WTC11 (cell line): ENCODE results near the gene ARHGAP28. TPM values are rescaled to one million over a fixed set of nuclear protein-coding genes. Genes with fewer than 3 reads are reported as not detected.

Experiments used
- ATAC-seq: fragments of 200-7000 bp; cut with Tn5 transposase; 2 replicates; pipeline ENCODE4 v1.10.0; 2021; ENCODE audit warnings: mild to moderate bottlenecking, moderate library complexity
- CTCF ChIA-PET: fragments of 300-600 bp; sonication (Branson Sonifier 250); formaldehyde crosslinking; loops from one replicate; lab custom pipeline; 2021; ENCODE audit warnings: antibody characterized with exemption; lab: Charles Lee
- POLR2A ChIA-PET: fragments of 350-600 bp; sonication (Branson Sonifier 250); formaldehyde crosslinking; loops from one replicate; lab custom pipeline; 2021; ENCODE audit warnings: antibody characterized with exemption; lab: Charles Lee
- DNase-seq: peaks from one replicate; pipeline ENCODE4 v3.0.0; 2021; ENCODE audit warnings: low spot score
- H3K27ac Mint-ChIP-seq: 2 replicates; pipeline ENCODE4 v1.8.0; 2021; ENCODE audit warnings: mixed read lengths
- H3K27me3 Mint-ChIP-seq: 2 replicates; pipeline ENCODE4 v1.8.0; 2021; ENCODE audit warnings: low read depth, mild to moderate bottlenecking, moderate library complexity, mixed read lengths
- H3K36me3 Mint-ChIP-seq: 2 replicates; pipeline ENCODE4 v1.8.0; 2021; ENCODE audit warnings: mixed read lengths
- H3K4me1 Mint-ChIP-seq: 2 replicates; pipeline ENCODE4 v1.8.0; 2022; ENCODE audit warnings: mixed read lengths
- H3K4me3 Mint-ChIP-seq: 2 replicates; pipeline ENCODE4 v1.8.0; 2021; ENCODE audit warnings: mild to moderate bottlenecking, moderate library complexity, mixed read lengths
- H3K9me3 Mint-ChIP-seq: 2 replicates; pipeline ENCODE4 v1.8.0; 2021; ENCODE audit warnings: mixed read lengths
- CREB1 ChIP-seq: sonication (generic); formaldehyde crosslinking; IDR thresholded peaks from 2 replicates; pipeline ENCODE4 v1.8.0; 2023; ENCODE audit warnings: mild to moderate bottlenecking, missing genetic modification reagents
- E2F1 ChIP-seq: sonication (generic); formaldehyde crosslinking; IDR thresholded peaks from 2 replicates; pipeline ENCODE4 v1.8.0; 2022; ENCODE audit warnings: mild to moderate bottlenecking, missing genetic modification reagents
- EMX1 ChIP-seq: fragments of 250-450 bp; sonication (Bioruptor Pico); IDR thresholded peaks from 2 replicates; pipeline ENCODE4 v1.8.0; 2021; ENCODE audit warnings: mild to moderate bottlenecking
- ESRRA ChIP-seq: sonication (generic); formaldehyde crosslinking; IDR thresholded peaks from 2 replicates; pipeline ENCODE4 v1.8.1; 2022; ENCODE audit warnings: mild to moderate bottlenecking, missing genetic modification reagents, borderline replicate concordance
- FOXJ3 ChIP-seq: sonication (generic); formaldehyde crosslinking; IDR thresholded peaks from 2 replicates; pipeline ENCODE4 v1.9.0; 2021; ENCODE audit warnings: missing genetic modification reagents, mild to moderate bottlenecking, borderline replicate concordance
- IRF1 ChIP-seq: sonication (generic); formaldehyde crosslinking; IDR thresholded peaks from 2 replicates; pipeline ENCODE4 v1.8.0; 2023; ENCODE audit warnings: missing genetic modification reagents
- IRF2 ChIP-seq: sonication (generic); formaldehyde crosslinking; IDR thresholded peaks from 2 replicates; pipeline ENCODE4 v1.8.0; 2022; ENCODE audit warnings: low read depth, missing genetic modification reagents, borderline replicate concordance
- JUN ChIP-seq: sonication (generic); formaldehyde crosslinking; IDR thresholded peaks from 2 replicates; pipeline ENCODE4 v1.8.0; 2023; ENCODE audit warnings: mild to moderate bottlenecking, missing genetic modification reagents
- MLX ChIP-seq: sonication (generic); formaldehyde crosslinking; IDR thresholded peaks from 2 replicates; pipeline ENCODE4 v1.8.1; 2023; ENCODE audit warnings: mild to moderate bottlenecking, missing genetic modification reagents, moderate library complexity
- NR2C2 ChIP-seq: sonication (generic); formaldehyde crosslinking; IDR thresholded peaks from 2 replicates; pipeline ENCODE4 v1.8.0; 2022; ENCODE audit warnings: mild to moderate bottlenecking, missing genetic modification reagents
- NR3C1 ChIP-seq: sonication (generic); formaldehyde crosslinking; conservative IDR thresholded peaks from 2 replicates; pipeline ENCODE4 v1.8.1; 2023; ENCODE audit warnings: low read depth, mild to moderate bottlenecking, missing genetic modification reagents
- PREB ChIP-seq: sonication (generic); formaldehyde crosslinking; IDR thresholded peaks from 2 replicates; pipeline ENCODE4 v1.8.1; 2022; ENCODE audit warnings: mild to moderate bottlenecking, missing genetic modification reagents, moderate library complexity, borderline replicate concordance
- RORB ChIP-seq: fragments of 250-450 bp; sonication (Bioruptor Pico); IDR thresholded peaks from 2 replicates; pipeline ENCODE4 v1.9.0; 2021; ENCODE audit warnings: mild to moderate bottlenecking
- TEAD4 ChIP-seq: sonication (generic); formaldehyde crosslinking; IDR thresholded peaks from 2 replicates; pipeline ENCODE4 v1.8.0; 2022; ENCODE audit warnings: mild to moderate bottlenecking, missing genetic modification reagents
- ZBTB43 ChIP-seq: sonication (generic); formaldehyde crosslinking; IDR thresholded peaks from 2 replicates; pipeline ENCODE4 v1.8.1; 2023; ENCODE audit warnings: mild to moderate bottlenecking, missing genetic modification reagents
- ZMAT4 ChIP-seq: fragments of 250-450 bp; sonication (Bioruptor Pico); IDR thresholded peaks from 2 replicates; pipeline ENCODE4 v1.9.0; 2021; ENCODE audit warnings: mild to moderate bottlenecking
- ZNF121 ChIP-seq: sonication (generic); formaldehyde crosslinking; IDR thresholded peaks from 2 replicates; pipeline ENCODE4 v1.8.0; 2023; ENCODE audit warnings: missing genetic modification reagents
- ZNF219 ChIP-seq: sonication (generic); formaldehyde crosslinking; IDR thresholded peaks from 2 replicates; pipeline ENCODE4 v1.8.0; 2023; ENCODE audit warnings: missing genetic modification reagents, mild to moderate bottlenecking, borderline replicate concordance
- ZNF281 ChIP-seq: sonication (generic); formaldehyde crosslinking; IDR thresholded peaks from 2 replicates; pipeline ENCODE4 v1.8.0; 2023; ENCODE audit warnings: mild to moderate bottlenecking, missing genetic modification reagents
- ZNF317 ChIP-seq: sonication (generic); formaldehyde crosslinking; IDR thresholded peaks from 2 replicates; pipeline ENCODE4 v1.8.1; 2023; ENCODE audit warnings: low read depth, mild to moderate bottlenecking, moderate library complexity, missing genetic modification reagents, borderline replicate concordance
- total RNA-seq: library from RNA; stranded (reverse); gene quantifications from 3 replicates; pipeline ENCODE4 v1.2.3, GENCODE V29; 2021

Gene ARHGAP28
- total RNA-seq, 1 experiment from 2014 or later = 14.8 TPM

GRCh38 chr18:6687676-6688075, 41.8 kb upstream of the ARHGAP28 start:
- H3K4me3 Mint-ChIP-seq = no peak overlapping the region
- no peak for TF ChIP-seq ZMAT4 (CRISPR knock-in tag)
- no peak for TF ChIP-seq NR3C1 (CRISPR knock-in tag)
- TF ChIP-seq PREB (CRISPR knock-in tag) = no peak
- no peak for TF ChIP-seq ZNF121 (CRISPR knock-in tag)
- no peak for TF ChIP-seq E2F1 (CRISPR knock-in tag)
- no peak for TF ChIP-seq ZBTB43 (CRISPR knock-in tag)
- TF ChIP-seq IRF1 (CRISPR knock-in tag) = no peak
- no peak for TF ChIP-seq ZNF317 (CRISPR knock-in tag)
- TF ChIP-seq IRF2 (CRISPR knock-in tag) = no peak
- no peak for TF ChIP-seq TEAD4 (CRISPR knock-in tag)
- TF ChIP-seq CREB1 (CRISPR knock-in tag) = no peak
- no peak for TF ChIP-seq ZNF281 (CRISPR knock-in tag)
- TF ChIP-seq JUN (CRISPR knock-in tag) = no peak
- no peak for TF ChIP-seq RORB (CRISPR knock-in tag)
- no peak for DNase-seq
- no peaks in the 10 kb centered on the region for H3K36me3 Mint-ChIP-seq
- H3K27me3 Mint-ChIP-seq = no peaks in the 10 kb centered on the region
- ATAC-seq = no peak
- H3K27ac Mint-ChIP-seq = no peak overlapping the region
- H3K4me1 Mint-ChIP-seq = peaks cover 26% of the 10 kb centered on the region
- ChIA-PET CTCF (no interaction called here), POLR2A (no interaction called here)
- peaks cover 6% of the 10 kb centered on the region; the same call in 1 of the 2 replicates for H3K9me3 Mint-ChIP-seq

GRCh38 chr18:6708890-6709289, 20.6 kb upstream of the ARHGAP28 start:
- ChIA-PET CTCF (no interaction called here), POLR2A (no interaction called here)
- Mint-ChIP-seq H3K27ac (no peak overlapping the region), H3K9me3 (peaks cover 13% of the 10 kb centered on the region), H3K36me3 (peaks cover 12% of the 10 kb centered on the region; the same call in 1 of the 2 replicates), H3K4me3 (no peak overlapping the region), H3K27me3 (no peaks in the 10 kb centered on the region), H3K4me1 (peaks cover 14% of the 10 kb centered on the region)
- no peak for DNase-seq
- TF ChIP-seq MLX (no peak), ESRRA (CRISPR knock-in tag) (no peak), NR2C2 (CRISPR knock-in tag) (no peak), EMX1 (CRISPR knock-in tag) (no peak), FOXJ3 (CRISPR knock-in tag) (no peak), ZNF219 (CRISPR knock-in tag) (no peak)
- no peak for ATAC-seq
